Natural killer cell (primary cell): ENCODE data around the gene PIGT. TPM values are rescaled to one million over a fixed set of nuclear protein-coding genes. Genes with fewer than 3 reads are reported as not detected.
A peak's percentile ranks its signal among the peaks of the same experiment; 100 is the strongest.

Experiments
- ATAC-seq, 3 donors: fragments of 150-1000 bp in 2 of 3; fragments of 200-7000 bp in 1 of 3; cut with Tn5 transposase; 1 replicate in 1 of 3; 2 replicates in 2 of 3; pipeline ENCODE4 v1.10.0; 2021; ENCODE audit warnings: mild to moderate bottlenecking in 2 of 3, moderate library complexity in 2 of 3
- DNase-seq, 2 donors: peaks; one replicate each; pipeline versions ENCODE4 v3.0.0 to v3.0.0-alpha.2; 2013 to 2021; ENCODE audit warnings: mixed read lengths in 1 of 2
- H3K27ac ChIP-seq: one replicate; pipeline ENCODE4 v1.5.1; 2013; ENCODE audit warnings: mild to moderate bottlenecking, low read length
- H3K27me3 ChIP-seq: one replicate; pipeline ENCODE4 v1.6.1; 2013; ENCODE audit warnings: low read length; ENCODE audit not compliant: control insufficient read depth, insufficient read depth
- H3K36me3 ChIP-seq: one replicate; pipeline ENCODE4 v1.6.1; 2013; ENCODE audit warnings: low read length; ENCODE audit not compliant: control insufficient read depth, insufficient read depth
- H3K4me1 ChIP-seq: one replicate; pipeline ENCODE4 v1.6.1; 2013; ENCODE audit warnings: low read length; ENCODE audit not compliant: control insufficient read depth, insufficient read depth
- H3K4me3 ChIP-seq: one replicate; pipeline ENCODE4 v1.5.1; 2013; ENCODE audit warnings: low read length
- H3K9me3 ChIP-seq: one replicate; pipeline ENCODE4 v1.6.1; 2013; ENCODE audit warnings: low read length; ENCODE audit not compliant: control insufficient read depth, insufficient read depth
- H3K27ac Mint-ChIP-seq, 2 donors: one replicate each; pipeline ENCODE4 v1.8.0; 2022; ENCODE audit warnings: mild to moderate bottlenecking in 2 of 2, mixed read lengths in 2 of 2, moderate library complexity in 1 of 2
- H3K27me3 Mint-ChIP-seq, 2 donors: one replicate each; pipeline ENCODE4 v1.8.0; 2022; ENCODE audit warnings: low read depth in 2 of 2, mixed read lengths in 2 of 2
- H3K36me3 Mint-ChIP-seq: one replicate; pipeline ENCODE4 v1.8.0; 2022; ENCODE audit warnings: mixed read lengths
- H3K4me1 Mint-ChIP-seq, 2 donors: one replicate each; pipeline ENCODE4 v1.8.0; 2022; ENCODE audit warnings: mixed read lengths in 2 of 2
- H3K4me3 Mint-ChIP-seq: one replicate; pipeline ENCODE4 v1.8.0; 2022; ENCODE audit warnings: mild to moderate bottlenecking, moderate library complexity, mixed read lengths
- H3K9me3 Mint-ChIP-seq, 2 donors: one replicate each; pipeline ENCODE4 v1.8.0; 2022; ENCODE audit warnings: mixed read lengths in 2 of 2
- WGBS: methylation state at CpG from one replicate; pipeline ENCODE4 v1.1.7; 2013; ENCODE audit warnings: missing lambda C conversion rate; ENCODE audit not compliant: insufficient coverage; 5-methylcytosine and 5-hydroxymethylcytosine counted together
- intact Hi-C: fragments of 100-400 bp; cut with micrococcal nuclease; formaldehyde crosslinking; loops from one replicate; pipeline ENCODE4 v1.14.2; 2022
- total RNA-seq, 4 donors: library from RNA; stranded (reverse); fragments of 120-200 nt in 1 of 4; gene quantifications; one replicate each; pipeline versions ENCODE4 v1.2.3 to v1.2.4, GENCODE V29; 2013 to 2022
- TF ChIP-seq, protein P1 (sequence below): fragments of 200-600 bp; IDR thresholded peaks from one replicate; pipeline ENCODE4 v1.8.0; 2022; ENCODE audit warnings: antibody characterized with exemption

PIGT gene
- total RNA-seq, 3 donors from 2014 or later (not counting 1 experiment from before 2014, with no cell fraction given) = 173 to 190 (median 187) TPM

DNA sequence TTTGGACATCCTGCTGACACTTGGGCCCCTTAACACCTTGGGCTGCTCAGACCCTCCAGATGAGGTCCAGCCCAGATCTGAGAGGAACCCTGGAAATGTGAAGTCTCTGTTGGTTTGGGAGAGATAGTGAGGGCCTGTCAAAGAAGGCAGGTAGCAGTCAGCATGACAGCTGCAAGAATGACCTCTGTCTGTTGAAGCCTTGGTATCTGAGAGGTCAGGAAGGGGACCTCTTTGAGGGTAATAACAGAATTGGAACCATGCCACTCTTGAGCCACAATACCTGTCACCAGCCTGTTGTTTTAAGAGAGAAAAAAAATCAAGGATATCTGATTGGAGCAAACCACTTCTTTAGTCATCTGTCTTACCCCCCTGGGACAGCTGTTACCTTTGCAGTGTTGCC lies 48.8 kb upstream of the PIGT start:
- Histone ChIP-seq H3K4me3 (no peak overlapping the region), H3K9me3 (no peaks in the 10 kb centered on the region), H3K4me1 (peaks cover 37% of the 10 kb centered on the region), H3K27ac (no peak overlapping the region), H3K36me3 (peaks cover 31% of the 10 kb centered on the region), H3K27me3 (no peaks in the 10 kb centered on the region)
- intact Hi-C loops = no loop called here
- Mint-ChIP-seq H3K27me3 (no peaks in the 10 kb centered on the region), H3K4me3 (no peak overlapping the region), H3K4me1 (peaks cover 48 to 62% of the 10 kb centered on the region in 2 donors), H3K27ac (peak overlapping the region; percentile 83 to 88), H3K36me3 (peaks cover 9% of the 10 kb centered on the region), H3K9me3 (no peaks in the 10 kb centered on the region)
- DNase-seq (no peak), ATAC-seq (no peak)
- TF ChIP-seq, protein P1, sequence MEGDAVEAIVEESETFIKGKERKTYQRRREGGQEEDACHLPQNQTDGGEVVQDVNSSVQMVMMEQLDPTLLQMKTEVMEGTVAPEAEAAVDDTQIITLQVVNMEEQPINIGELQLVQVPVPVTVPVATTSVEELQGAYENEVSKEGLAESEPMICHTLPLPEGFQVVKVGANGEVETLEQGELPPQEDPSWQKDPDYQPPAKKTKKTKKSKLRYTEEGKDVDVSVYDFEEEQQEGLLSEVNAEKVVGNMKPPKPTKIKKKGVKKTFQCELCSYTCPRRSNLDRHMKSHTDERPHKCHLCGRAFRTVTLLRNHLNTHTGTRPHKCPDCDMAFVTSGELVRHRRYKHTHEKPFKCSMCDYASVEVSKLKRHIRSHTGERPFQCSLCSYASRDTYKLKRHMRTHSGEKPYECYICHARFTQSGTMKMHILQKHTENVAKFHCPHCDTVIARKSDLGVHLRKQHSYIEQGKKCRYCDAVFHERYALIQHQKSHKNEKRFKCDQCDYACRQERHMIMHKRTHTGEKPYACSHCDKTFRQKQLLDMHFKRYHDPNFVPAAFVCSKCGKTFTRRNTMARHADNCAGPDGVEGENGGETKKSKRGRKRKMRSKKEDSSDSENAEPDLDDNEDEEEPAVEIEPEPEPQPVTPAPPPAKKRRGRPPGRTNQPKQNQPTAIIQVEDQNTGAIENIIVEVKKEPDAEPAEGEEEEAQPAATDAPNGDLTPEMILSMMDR = no peak

DNA sequence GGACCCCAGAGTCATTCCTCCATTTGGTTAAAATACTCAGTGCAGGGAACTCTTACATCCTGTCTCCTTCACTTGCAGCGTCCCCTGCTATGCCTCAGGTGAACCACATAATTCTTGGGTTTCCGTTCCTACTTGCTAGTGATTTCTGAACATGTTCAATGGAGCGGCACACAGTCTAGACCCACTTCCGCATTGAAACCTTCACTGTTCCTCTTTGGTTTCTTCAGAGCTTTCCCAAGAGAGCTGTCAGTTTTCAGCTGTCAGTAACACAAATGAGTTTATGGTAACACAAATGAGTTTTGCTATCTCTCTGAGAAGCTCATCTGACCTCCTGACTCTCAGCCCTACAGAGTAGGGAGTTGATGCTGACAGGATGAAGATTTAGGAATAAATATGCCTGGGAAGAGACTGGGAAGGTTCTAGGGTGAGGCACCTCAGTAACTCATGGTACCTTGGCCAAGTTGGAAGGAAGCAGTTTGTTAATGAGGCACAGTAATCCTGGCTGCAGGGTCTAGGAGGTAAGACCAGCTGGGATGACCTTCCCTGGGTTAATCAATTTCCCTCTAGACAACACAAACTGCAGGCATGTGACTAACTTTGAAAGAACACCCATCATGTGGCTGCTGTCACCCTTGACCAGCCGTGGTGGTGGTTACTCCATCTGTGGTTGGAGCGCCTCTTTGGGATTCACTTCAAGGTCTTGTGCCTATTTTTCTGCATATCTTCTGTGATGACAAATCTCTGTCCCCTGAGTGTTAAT lies 47.5 kb upstream of the PIGT start:
- intact Hi-C loops = no loop called here
- WGBS = 29% methylated on average over 6 of the region's 6 CpGs

DNA sequence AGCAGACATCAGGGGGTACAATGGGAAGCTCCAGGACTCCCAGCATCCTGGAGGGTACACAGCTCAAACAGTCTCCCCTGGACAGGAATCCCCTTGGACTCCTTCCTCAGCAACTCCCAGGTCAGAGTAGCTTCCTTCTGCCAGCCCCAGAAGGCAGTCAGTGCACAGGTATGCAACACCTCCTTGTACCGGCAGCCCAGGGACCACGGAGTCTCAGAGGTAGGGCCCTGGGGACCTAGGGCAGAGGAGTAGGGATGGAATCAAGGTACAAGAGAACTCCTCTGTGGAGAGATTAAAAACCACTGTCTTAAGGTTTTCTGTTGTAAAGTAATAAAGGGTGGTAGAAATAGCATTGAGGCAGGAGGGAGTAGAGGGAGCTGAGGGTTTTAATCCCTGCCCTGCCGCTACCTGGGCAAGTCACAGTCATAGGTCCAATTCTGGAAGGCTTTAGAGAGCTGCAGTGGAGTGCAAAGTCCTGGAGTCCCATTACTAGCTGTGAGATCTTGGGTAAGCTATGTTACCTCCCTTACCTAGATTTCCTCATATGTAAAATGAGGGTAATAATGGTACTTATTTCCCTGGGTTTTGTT lies 45.3 kb upstream of the PIGT start:
- intact Hi-C loops = no loop called here
- TF ChIP-seq, protein P1 = no peak
- no peak for DNase-seq
- no peak overlapping the region for H3K4me3 ChIP-seq
- H3K9me3 Mint-ChIP-seq = no peaks in the 10 kb centered on the region
- no peak for ATAC-seq
- no peaks in the 10 kb centered on the region for H3K27me3 Mint-ChIP-seq
- 95% methylated on average over 3 of the region's 3 CpGs for WGBS
- H3K9me3 ChIP-seq = no peaks in the 10 kb centered on the region
- peaks cover 28% of the 10 kb centered on the region for H3K36me3 ChIP-seq
- peaks cover 46% of the 10 kb centered on the region for H3K4me1 ChIP-seq
- H3K27ac Mint-ChIP-seq = peak overlapping the region; percentile 84 to 93
- peaks cover 9% of the 10 kb centered on the region for H3K36me3 Mint-ChIP-seq
- H3K27ac ChIP-seq = no peak overlapping the region
- peaks cover 39% of the 10 kb centered on the region in 2 donors for H3K4me1 Mint-ChIP-seq
- H3K4me3 Mint-ChIP-seq = no peak overlapping the region
- no peaks in the 10 kb centered on the region for H3K27me3 ChIP-seq

More for the DNA sequence above, 47.5 kb upstream of the PIGT start:
- Mint-ChIP-seq H3K27me3 (no peaks in the 10 kb centered on the region), H3K27ac (peak overlapping the region; percentile 83 to 88), H3K9me3 (no peaks in the 10 kb centered on the region), H3K36me3 (peaks cover 9% of the 10 kb centered on the region), H3K4me3 (peak overlapping the region; percentile 67), H3K4me1 (peaks cover 50 to 58% of the 10 kb centered on the region in 2 donors)
- ATAC-seq = peak in 2 of 3 donors; percentile 28 to 51
- Histone ChIP-seq H3K27ac (peak overlapping the region; percentile 65), H3K4me1 (peaks cover 44% of the 10 kb centered on the region), H3K4me3 (no peak overlapping the region), H3K36me3 (peaks cover 31% of the 10 kb centered on the region), H3K27me3 (no peaks in the 10 kb centered on the region), H3K9me3 (no peaks in the 10 kb centered on the region)
- TF ChIP-seq, protein P1 = no peak
- peak in 1 of 2 donors; percentile 72 for DNase-seq
